ENCODE data around the gene PNMA6F. TPM values are rescaled to one million over a fixed set of nuclear protein-coding genes. Genes with fewer than 3 reads are reported as not detected.

The PNMA6F gene
- polyA plus RNA-seq, 1 of the 3 experiments (the other 2 are of a cell fraction): not detected

DNA sequence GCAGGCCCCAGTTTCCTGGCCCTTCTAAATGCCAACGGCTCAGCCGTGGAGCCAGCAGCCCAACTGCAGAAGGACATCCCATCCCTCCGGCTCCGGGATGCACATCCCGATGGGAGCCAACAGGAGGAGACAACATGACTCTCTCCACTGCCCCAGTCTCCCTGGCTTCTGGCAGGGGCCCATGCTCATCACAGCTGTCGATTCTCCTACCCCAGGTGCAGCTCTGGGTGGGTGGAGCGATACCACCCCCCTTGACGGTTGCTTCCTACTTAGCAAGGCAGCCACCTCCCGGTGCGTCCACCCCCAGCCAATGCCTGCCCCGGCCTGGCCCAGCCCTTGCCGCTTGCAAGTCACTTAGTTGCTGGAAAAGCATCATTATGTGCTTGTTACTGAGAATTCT lies 31.8 kb upstream of the PNMA6F start (continued):
- TF ChIP-seq SMC3 (IDR thresholded peaks at IDR 0.05; ENCODE audit: low read depth, low read length): no peak
- no peak for TF ChIP-seq MEF2A (IDR thresholded peaks at IDR 0.05; ENCODE audit: borderline replicate concordance, low read depth)

- no peak for DNase-seq
- ChIA-PET CTCF (no interaction called here), POLR2A (no interaction called here)
- Histone ChIP-seq H3K9me2 (no peaks in the 10 kb centered on the region), H3K27me3 (ENCODE audit: insufficient read depth) (no peaks in the 10 kb centered on the region; the same call in 1 of the 2 replicates), H3K79me2 (ENCODE audit: insufficient read depth) (no peaks in the 10 kb centered on the region), H3K36me3 (replicated peaks in 1 of 2; ENCODE audit: control insufficient read depth in 1 of 2, insufficient read depth in 2 of 2, low read length in 1 of 2) (peaks cover 5 to 6% of the 10 kb centered on the region in 2 experiments), H3K9ac (no peak overlapping the region), H3K4me3 (ENCODE audit: low read depth in 2 of 2, low read length in 1 of 2) (no peak overlapping the region), H3K9me3 (no peaks in the 10 kb centered on the region), H2AFZ (ENCODE audit: low read depth) (no peak overlapping the region), H3K4me1 (ENCODE audit: control insufficient read depth in 1 of 2, insufficient read depth in 2 of 2, low read depth in 1 of 2, low read length in 1 of 2) (no peaks in the 10 kb centered on the region), H4K20me1 (ENCODE audit: insufficient read depth) (no peaks in the 10 kb centered on the region), H3F3A (replicated peaks; ENCODE audit: insufficient read depth) (no peaks in the 10 kb centered on the region), H3K27ac (ENCODE audit: low read depth in 2 of 2, low read length in 1 of 2) (no peak overlapping the region), H3K4me2 (no peak overlapping the region)
- TF ChIP-seq RXRA (IDR thresholded peaks at IDR 0.05; ENCODE audit: borderline replicate concordance, low read depth) (no peak), RAD21 (IDR thresholded peaks at IDR 0.05; ENCODE audit: low read length) (no peak), NRF1 (IDR thresholded peaks at IDR 0.05; ENCODE audit: low read depth, low read length) (no peak), EP300 (IDR thresholded peaks at IDR 0.05; ENCODE audit: borderline replicate concordance in 1 of 2, low read depth in 1 of 2, low read length in 1 of 2) (no peak), NFIC (IDR thresholded peaks at IDR 0.05; ENCODE audit: borderline replicate concordance) (no peak)
- TF ChIP-seq, protein P1, sequence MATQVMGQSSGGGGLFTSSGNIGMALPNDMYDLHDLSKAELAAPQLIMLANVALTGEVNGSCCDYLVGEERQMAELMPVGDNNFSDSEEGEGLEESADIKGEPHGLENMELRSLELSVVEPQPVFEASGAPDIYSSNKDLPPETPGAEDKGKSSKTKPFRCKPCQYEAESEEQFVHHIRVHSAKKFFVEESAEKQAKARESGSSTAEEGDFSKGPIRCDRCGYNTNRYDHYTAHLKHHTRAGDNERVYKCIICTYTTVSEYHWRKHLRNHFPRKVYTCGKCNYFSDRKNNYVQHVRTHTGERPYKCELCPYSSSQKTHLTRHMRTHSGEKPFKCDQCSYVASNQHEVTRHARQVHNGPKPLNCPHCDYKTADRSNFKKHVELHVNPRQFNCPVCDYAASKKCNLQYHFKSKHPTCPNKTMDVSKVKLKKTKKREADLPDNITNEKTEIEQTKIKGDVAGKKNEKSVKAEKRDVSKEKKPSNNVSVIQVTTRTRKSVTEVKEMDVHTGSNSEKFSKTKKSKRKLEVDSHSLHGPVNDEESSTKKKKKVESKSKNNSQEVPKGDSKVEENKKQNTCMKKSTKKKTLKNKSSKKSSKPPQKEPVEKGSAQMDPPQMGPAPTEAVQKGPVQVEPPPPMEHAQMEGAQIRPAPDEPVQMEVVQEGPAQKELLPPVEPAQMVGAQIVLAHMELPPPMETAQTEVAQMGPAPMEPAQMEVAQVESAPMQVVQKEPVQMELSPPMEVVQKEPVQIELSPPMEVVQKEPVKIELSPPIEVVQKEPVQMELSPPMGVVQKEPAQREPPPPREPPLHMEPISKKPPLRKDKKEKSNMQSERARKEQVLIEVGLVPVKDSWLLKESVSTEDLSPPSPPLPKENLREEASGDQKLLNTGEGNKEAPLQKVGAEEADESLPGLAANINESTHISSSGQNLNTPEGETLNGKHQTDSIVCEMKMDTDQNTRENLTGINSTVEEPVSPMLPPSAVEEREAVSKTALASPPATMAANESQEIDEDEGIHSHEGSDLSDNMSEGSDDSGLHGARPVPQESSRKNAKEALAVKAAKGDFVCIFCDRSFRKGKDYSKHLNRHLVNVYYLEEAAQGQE (IDR thresholded peaks at IDR 0.05; ENCODE audit: low read depth, low read length): no peak
- TF ChIP-seq, protein P2, sequence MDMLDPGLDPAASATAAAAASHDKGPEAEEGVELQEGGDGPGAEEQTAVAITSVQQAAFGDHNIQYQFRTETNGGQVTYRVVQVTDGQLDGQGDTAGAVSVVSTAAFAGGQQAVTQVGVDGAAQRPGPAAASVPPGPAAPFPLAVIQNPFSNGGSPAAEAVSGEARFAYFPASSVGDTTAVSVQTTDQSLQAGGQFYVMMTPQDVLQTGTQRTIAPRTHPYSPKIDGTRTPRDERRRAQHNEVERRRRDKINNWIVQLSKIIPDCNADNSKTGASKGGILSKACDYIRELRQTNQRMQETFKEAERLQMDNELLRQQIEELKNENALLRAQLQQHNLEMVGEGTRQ (IDR thresholded peaks at IDR 0.05; ENCODE audit: borderline replicate concordance, low read depth, low read length): no peak
- 25% methylated on average over 3 of the region's 3 CpGs for WGBS (ENCODE audit: low lambda C conversion rate)
Observed at GRCh38 chrX:153352858-153353257, 31.3 kb upstream of the PNMA6F start.

GRCh38 chrX:153351981-153352380 lies 30.4 kb upstream of the PNMA6F start:
- Histone ChIP-seq H2AFZ (ENCODE audit: low read depth) (no peak overlapping the region), H3K9me2 (no peaks in the 10 kb centered on the region), H3K4me3 (ENCODE audit: low read depth in 2 of 2, low read length in 1 of 2) (no peak overlapping the region), H3K4me2 (no peak overlapping the region), H4K20me1 (ENCODE audit: insufficient read depth) (no peaks in the 10 kb centered on the region), H3K36me3 (replicated peaks in 1 of 2; ENCODE audit: control insufficient read depth in 1 of 2, insufficient read depth in 2 of 2, low read length in 1 of 2) (peaks cover 6 to 13% of the 10 kb centered on the region in 2 experiments), H3K27ac (ENCODE audit: low read depth in 2 of 2, low read length in 1 of 2) (no peak overlapping the region), H3K9me3 (no peaks in the 10 kb centered on the region), H3K27me3 (ENCODE audit: insufficient read depth) (no peaks in the 10 kb centered on the region; the same call in 1 of the 2 replicates), H3K79me2 (ENCODE audit: insufficient read depth) (no peaks in the 10 kb centered on the region), H3F3A (replicated peaks; ENCODE audit: insufficient read depth) (no peaks in the 10 kb centered on the region), H3K4me1 (ENCODE audit: control insufficient read depth in 1 of 2, insufficient read depth in 2 of 2, low read depth in 1 of 2, low read length in 1 of 2) (no peaks in the 10 kb centered on the region), H3K9ac (no peak overlapping the region)
- no peak for TF ChIP-seq FOXM1 (IDR thresholded peaks at IDR 0.05; ENCODE audit: low read depth)
- ChIA-PET POLR2A (no interaction called here), CTCF (interaction anchor here (1.4 kb wide), 1 partner anchor 319 kb away, joined by 4 read pairs; no protein-coding TSS in a partner anchor)
- 54% methylated on average over 4 of the region's 8 CpGs for WGBS (ENCODE audit: low lambda C conversion rate)
- DNase-seq: no peak
